HepG2 (cell line): ENCODE measurements around the gene CSNK2B. TPM values are rescaled to one million over a fixed set of nuclear protein-coding genes. Genes with fewer than 3 reads are reported as not detected.

Source experiments
- AKAP8 ChIP-seq: sonication (generic); formaldehyde crosslinking; IDR thresholded peaks from 2 replicates; pipeline ENCODE4 v1.5.1; 2020; ENCODE audit warnings: mild to moderate bottlenecking, missing genetic modification reagents
- CBFB ChIP-seq: sonication (generic); formaldehyde crosslinking; IDR thresholded peaks from 2 replicates; pipeline ENCODE4 v1.4.0; 2020; ENCODE audit warnings: missing genetic modification reagents
- CBX2 ChIP-seq, 2 experiments: fragments of 200-600 bp in 1 of 2; sonication (generic); formaldehyde crosslinking in 1 of 2; IDR thresholded peaks; 2 replicates each; pipeline versions ENCODE4 v1.7.0 to v1.8.1; 2018 to 2022; ENCODE audit warnings: low read depth in 2 of 2, low read length in 1 of 2, mild to moderate bottlenecking in 1 of 2, missing genetic modification reagents in 1 of 2
- CHD4 ChIP-seq: fragments of 200-600 bp; sonication (generic); IDR thresholded peaks from 2 replicates; pipeline ENCODE4 v1.7.0; 2017; ENCODE audit warnings: mild to moderate bottlenecking, low read length, borderline replicate concordance
- CREM ChIP-seq, 2 experiments: sonication (generic) in 1 of 2; formaldehyde crosslinking in 1 of 2; IDR thresholded peaks; 2 replicates each; pipeline versions ENCODE4 v1.4.0 to v1.6.1; 2016 to 2020; ENCODE audit warnings: antibody characterized with exemption in 1 of 2, mild to moderate bottlenecking in 1 of 2, missing genetic modification reagents in 1 of 2
- EHMT2 ChIP-seq: fragments of 200-600 bp; sonication (generic); IDR thresholded peaks from 2 replicates; pipeline ENCODE4 v1.7.0; 2017; ENCODE audit warnings: antibody characterized with exemption, low read depth, low read length, borderline replicate concordance
- FOSL2 ChIP-seq: sonication (generic); formaldehyde crosslinking; IDR thresholded peaks from 2 replicates; pipeline ENCODE4 v1.4.0; 2020; ENCODE audit warnings: missing genetic modification reagents
- GATAD1 ChIP-seq: IDR thresholded peaks from 2 replicates; pipeline ENCODE4 v1.6.1; 2016; ENCODE audit warnings: missing genetic modification reagents, missing compliant biosample characterization
- HMGXB3 ChIP-seq: sonication (generic); formaldehyde crosslinking; IDR thresholded peaks from 2 replicates; pipeline ENCODE4 v1.4.0; 2020; ENCODE audit warnings: missing genetic modification reagents, borderline replicate concordance
- HNRNPL ChIP-seq: fragments of 200-400 bp; formaldehyde crosslinking; IDR thresholded peaks from 2 replicates; pipeline ENCODE4 v1.6.1; 2017; ENCODE audit warnings: mild to moderate bottlenecking, low read depth, low read length
- MBNL3 ChIP-seq: fragments of 250-450 bp; sonication (Bioruptor Pico); conservative IDR thresholded peaks from 2 replicates; pipeline ENCODE4 v1.8.0; 2022; ENCODE audit warnings: mild to moderate bottlenecking, inconsistent platforms
- U2AF2 ChIP-seq: fragments of 200-400 bp; formaldehyde crosslinking; IDR thresholded peaks from 2 replicates; pipeline ENCODE4 v1.6.1; 2017; ENCODE audit warnings: low read depth, mild to moderate bottlenecking, low read length
- ZBTB3 ChIP-seq: sonication (generic); formaldehyde crosslinking; IDR thresholded peaks from 2 replicates; pipeline ENCODE4 v1.4.0; 2020; ENCODE audit warnings: low read depth, mild to moderate bottlenecking, moderate library complexity, missing genetic modification reagents, borderline replicate concordance
- ZHX2 ChIP-seq, 2 experiments: sonication (generic) in 1 of 2; formaldehyde crosslinking in 1 of 2; IDR thresholded peaks; 2 replicates each; pipeline versions ENCODE4 v1.6.1 to v1.9.0; 2014 to 2022; ENCODE audit warnings: antibody characterized with exemption in 1 of 2, borderline replicate concordance in 1 of 2, inconsistent platforms in 1 of 2, low read depth in 1 of 2, missing genetic modification reagents in 1 of 2
- ZNF382 ChIP-seq: sonication (generic); formaldehyde crosslinking; IDR thresholded peaks from 2 replicates; pipeline ENCODE4 v1.5.0; 2020; ENCODE audit warnings: missing genetic modification reagents, mild to moderate bottlenecking, borderline replicate concordance
- ZNF563 ChIP-seq: sonication (generic); formaldehyde crosslinking; IDR thresholded peaks from 2 replicates; pipeline ENCODE4 v1.8.0; 2022; ENCODE audit warnings: mild to moderate bottlenecking, moderate library complexity, missing genetic modification reagents
- polyA plus RNA-seq, 8 experiments: library from polyadenylated mRNA; depleted of rRNA in 3 of 8; stranded (reverse) in 7 of 8; unstranded in 1 of 8; fragments of >200 nt; fragmentation: Illumina TruSeq in 4 of 8; extraction: Trizol in 4 of 8; gene quantifications; 2 replicates each; pipeline versions ENCODE4 v1.2.1 to v1.2.3, GENCODE V29; 2011 to 2016; ENCODE audit warnings: low read depth in 4 of 8, missing spikeins in 1 of 8, mixed read lengths in 1 of 8; ENCODE audit not compliant: insufficient read depth in 1 of 8
- total RNA-seq, 5 experiments: library from RNA; depleted of rRNA; stranded (reverse); fragments of >200 nt; fragmentation: Illumina TruSeq; extraction: Trizol; gene quantifications; 2 replicates each; pipeline ENCODE4 v1.2.3, GENCODE V29; 2016; ENCODE audit warnings: low read depth in 1 of 5

The CSNK2B gene
- total and polyA plus RNA-seq, 2 of the 13 experiments (the other 11 are each of a cell fraction or from before 2014, with no cell fraction given): 111 to 296 TPM

- TF ChIP-seq MBNL3 (CRISPR knock-in tag): 0 out of 2 replicates have a peak, but pooled peaks have one; percentile 59
- TF ChIP-seq CREM (IDR thresholded peaks at IDR 0.05): no peak; the same call in 1 of the 2 replicates
- TF ChIP-seq CREM (CRISPR knock-in tag; IDR thresholded peaks at IDR 0.05): no peak
- TF ChIP-seq ZHX2 (IDR thresholded peaks at IDR 0.05; ENCODE audit: low read depth): no peak
- TF ChIP-seq ZHX2 (CRISPR knock-in tag; IDR thresholded peaks at IDR 0.05; ENCODE audit: borderline replicate concordance): no peak
- TF ChIP-seq CBFB: peak; percentile 68; the same call in 1 of the 2 replicates
- TF ChIP-seq FOSL2 (CRISPR knock-in tag): peak; percentile 28; the same call in 1 of the 2 replicates
- no peak for TF ChIP-seq EHMT2
- TF ChIP-seq GATAD1: 0 out of 2 replicates have a peak, but pooled peaks have one; percentile 44
- TF ChIP-seq CHD4: no peak
- no peak for TF ChIP-seq HNRNPL
- peak; percentile 99 for TF ChIP-seq AKAP8
- TF ChIP-seq ZNF382: no peak; the same call in 1 of the 2 replicates
- TF ChIP-seq HMGXB3 (CRISPR knock-in tag): no peak
- TF ChIP-seq ZBTB3 (CRISPR knock-in tag): no peak; the same call in 1 of the 2 replicates
- no peak for TF ChIP-seq U2AF2
- TF ChIP-seq CBX2 (IDR thresholded peaks at IDR 0.05; ENCODE audit: low read depth, low read length): no peak
- no peak for TF ChIP-seq CBX2 (CRISPR knock-in tag; IDR thresholded peaks at IDR 0.05; ENCODE audit: low read depth)
- peak; percentile 70 for TF ChIP-seq ZNF563 (CRISPR knock-in tag)
Observed at GRCh38 chr6:31660381-31661261, 5.3 kb upstream of the CSNK2B start, which contains the start of gene C6orf47 (continued).
